Stimulated activated CD4-positive, alpha-beta T cell treated with anti-CD3 and anti-CD28 coated beads, Interleukin-12 subunit alpha, Interleukin-12 subunit beta, amount 100 ng/mL, for 4 hours (primary cell): ENCODE data around the gene KLHL20.
"Not testable (repeated sequence)": the region's sequence is repeated elsewhere in the genome, so short reads cannot be mapped to it uniquely, and the experiment has no call there.

Experiments used
- DNase-seq: peaks from one replicate; pipeline ENCODE4 v3.0.0-alpha.2; 2020

The KLHL20 gene

GRCh38 chr1:173757666-173758065, 42.9 kb downstream of the KLHL20 start:
- no peak for DNase-seq

DNA sequence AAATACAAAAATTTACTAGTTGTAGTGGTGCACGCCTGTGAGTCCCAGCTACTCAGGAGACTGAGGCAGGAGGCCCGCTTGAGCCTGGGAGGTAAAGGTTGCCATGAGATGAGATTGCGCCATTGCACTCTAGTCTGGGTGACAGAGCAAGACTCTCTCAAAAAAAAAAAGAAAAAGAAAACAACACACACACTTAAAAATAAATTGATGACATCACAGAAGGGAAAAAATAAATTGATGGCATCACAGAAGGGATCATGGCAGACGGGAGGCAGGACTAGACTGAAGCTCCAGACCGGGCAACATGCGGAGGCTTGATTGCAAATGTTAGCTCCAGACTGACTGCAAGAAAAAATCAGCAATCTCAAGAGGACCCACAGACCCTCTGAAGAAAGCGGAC, 43.3 kb downstream of the KLHL20 start:
- no peak for DNase-seq

DNA sequence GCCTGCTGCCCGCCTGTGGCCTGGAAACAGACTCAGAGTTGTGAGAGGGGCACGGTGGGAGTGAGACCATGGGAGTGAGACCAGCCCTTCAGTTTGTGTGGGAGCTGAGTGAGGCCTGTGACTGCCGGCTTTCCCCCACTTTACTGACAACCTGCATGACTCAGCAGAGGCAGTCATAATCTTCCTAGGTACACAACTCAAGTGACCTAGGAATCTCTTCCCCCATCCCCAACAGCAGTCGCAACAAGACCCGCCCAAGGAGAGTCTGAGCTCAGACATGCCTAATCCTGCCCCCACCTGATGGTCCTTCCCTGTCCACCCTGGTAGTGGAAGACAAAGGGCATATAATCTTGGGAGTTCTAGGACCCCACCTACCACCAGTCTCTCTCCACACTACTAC, 44.2 kb downstream of the KLHL20 start:
- DNase-seq = no peak

GRCh38 chr1:173764331-173764730, 49.5 kb downstream of the KLHL20 start:
- DNase-seq = not testable (repeated sequence)

GRCh38 chr1:173768206-173768605, 53.4 kb downstream of the KLHL20 start:
- no peak for DNase-seq

DNA sequence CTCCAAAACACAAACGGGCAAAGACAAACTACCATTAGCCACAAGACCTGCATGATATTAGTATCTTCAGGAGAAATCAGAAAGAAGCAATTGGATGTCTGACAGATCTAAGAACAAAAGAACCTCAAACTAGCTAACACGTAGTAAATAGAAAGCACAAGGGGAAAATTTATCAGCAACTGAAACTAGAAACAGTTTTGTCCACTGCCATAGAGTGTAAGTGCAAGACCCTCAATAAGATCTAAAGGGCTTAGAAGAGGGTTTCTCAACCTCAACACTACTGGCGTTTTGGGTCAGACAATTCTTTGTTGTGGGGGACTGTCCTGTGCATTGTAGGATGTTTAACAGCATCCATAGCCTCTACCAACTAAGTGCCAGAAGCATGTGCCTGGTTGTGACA, 54.0 kb downstream of the KLHL20 start:
- no peak for DNase-seq

GRCh38 chr1:173770330-173770729, 55.5 kb downstream of the KLHL20 start:
- not testable (repeated sequence) for DNase-seq

GRCh38 chr1:173771560-173771959, 56.8 kb downstream of the KLHL20 start:
- no peak for DNase-seq

- DNase-seq = no peak
These were observed 60.9 kb downstream of the KLHL20 start for GRCh38 chr1:173775578-173776226.

- no peak for DNase-seq
These were observed 65.2 kb downstream of the KLHL20 start for GRCh38 chr1:173779936-173780335.

DNA sequence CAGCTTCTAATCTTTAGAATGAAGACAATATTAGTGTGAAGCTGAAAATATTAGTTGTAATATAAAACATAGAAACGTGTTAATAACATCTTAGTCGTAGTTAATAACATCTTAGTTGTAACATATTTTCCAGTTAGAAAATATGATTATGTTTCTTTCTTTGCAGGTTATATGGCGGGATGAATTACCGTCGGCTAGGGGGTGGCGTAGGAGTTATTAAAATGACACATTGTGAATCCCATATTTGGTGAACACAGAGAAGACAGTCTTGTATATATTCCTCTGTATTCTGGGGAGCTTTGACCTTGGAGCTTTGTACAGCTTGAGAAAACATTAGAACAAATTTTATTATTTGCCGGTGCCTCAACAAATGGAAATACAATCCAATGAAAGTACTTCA, 70.2 kb downstream of the KLHL20 start:
- no peak for DNase-seq

DNA sequence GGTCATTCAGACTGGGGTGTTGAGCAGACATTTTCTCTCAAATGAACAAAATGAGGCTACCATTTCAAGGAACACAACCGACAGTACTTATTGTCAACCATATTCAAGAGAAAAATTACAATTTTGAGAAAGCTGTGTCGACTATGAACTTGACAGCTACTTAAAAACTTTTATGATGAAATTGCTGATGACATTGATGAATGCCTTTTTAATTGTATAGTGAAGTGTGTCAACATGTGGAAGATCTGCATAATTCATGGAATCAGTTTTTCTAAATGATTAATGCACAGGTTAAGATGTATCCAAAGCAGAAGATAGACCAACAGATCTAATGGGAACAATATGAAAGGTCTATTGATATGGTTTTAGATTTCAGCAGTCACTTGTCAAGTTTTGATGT, 75.1 kb downstream of the KLHL20 start:
- DNase-seq = no peak

DNA sequence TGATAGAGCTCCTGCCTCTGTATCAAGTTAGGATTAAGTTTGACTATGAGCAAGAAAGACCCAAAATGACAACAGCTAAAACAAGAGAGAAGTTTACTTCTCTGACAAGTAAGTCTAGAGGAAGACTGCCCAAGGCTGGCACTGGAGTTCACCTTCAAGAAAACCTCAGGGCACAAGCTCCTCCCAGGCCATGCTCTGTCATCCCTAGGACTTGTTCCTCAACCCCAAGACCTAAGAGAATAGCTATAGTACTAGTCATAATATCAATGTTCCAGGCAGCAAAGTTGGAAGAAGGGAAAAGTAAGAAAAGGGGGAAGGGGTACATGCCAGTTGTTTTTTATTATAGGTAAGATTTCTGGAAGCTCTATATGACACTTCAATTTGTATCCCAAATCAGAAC, 83.3 kb downstream of the KLHL20 start:
- no peak for DNase-seq

- DNase-seq = not testable (repeated sequence)
These were observed 85.2 kb downstream of the KLHL20 start for GRCh38 chr1:173799995-173800394.

DNA sequence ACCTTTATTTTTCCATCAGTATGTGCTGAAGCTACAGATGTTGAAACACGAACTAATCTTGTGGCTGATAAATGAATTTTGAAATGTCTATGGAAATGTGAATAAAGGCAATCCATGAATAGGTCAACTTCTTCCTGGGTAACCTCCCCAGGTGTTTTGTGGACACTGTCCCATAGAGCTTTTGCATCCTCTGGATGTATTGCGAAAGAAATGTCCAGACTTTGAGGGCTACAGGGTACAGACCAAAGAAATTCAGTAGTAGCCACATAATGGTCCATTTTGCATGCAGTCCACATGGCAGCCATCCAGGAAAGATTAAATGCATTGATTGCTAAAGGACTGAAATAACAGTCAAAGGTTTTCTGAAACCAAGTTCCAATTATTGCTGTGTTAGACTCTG, 88.2 kb downstream of the KLHL20 start:
- no peak for DNase-seq

DNA sequence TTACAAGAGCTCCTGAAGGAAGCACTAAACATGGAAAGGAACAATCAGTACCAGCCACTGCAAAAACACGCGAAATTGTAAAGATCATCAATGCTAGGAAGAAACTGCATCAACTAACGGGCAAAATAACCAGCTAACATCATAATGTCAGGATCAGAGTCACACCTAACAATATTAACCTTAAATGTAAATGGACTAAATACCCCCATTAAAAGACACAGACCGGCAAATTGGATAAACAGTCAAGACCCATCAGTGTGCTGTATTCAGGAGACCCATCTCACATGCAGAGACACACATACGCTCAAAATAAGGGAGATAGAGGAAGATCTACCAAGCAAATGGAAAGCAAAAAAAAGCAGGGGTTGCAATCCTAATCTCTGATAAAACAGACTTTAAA, 98.9 kb downstream of the KLHL20 start:
- not testable (repeated sequence) for DNase-seq

DNA sequence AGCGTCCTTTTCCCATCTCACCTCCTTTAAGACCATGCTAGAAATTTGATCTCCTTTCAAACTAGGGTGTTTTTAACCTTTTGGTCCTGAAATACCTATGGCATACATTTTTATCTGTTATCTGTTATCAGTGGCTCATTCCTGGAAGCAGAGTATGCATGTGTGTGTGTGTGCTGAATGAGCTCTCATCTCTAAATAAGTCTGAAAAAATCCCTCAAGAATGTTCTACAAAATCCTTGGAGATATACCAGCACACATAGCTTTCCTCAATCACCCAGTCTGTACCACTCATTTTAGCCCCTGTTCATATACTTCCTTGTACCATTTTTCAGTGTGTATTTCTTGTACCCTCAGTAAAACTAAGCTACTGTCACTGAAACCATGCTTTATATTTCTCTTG, 103.7 kb downstream of the KLHL20 start:
- no peak for DNase-seq

GRCh38 chr1:173821680-173822079, 106.9 kb downstream of the KLHL20 start:
- DNase-seq = no peak

GRCh38 chr1:173823781-173824314, 109.1 kb downstream of the KLHL20 start:
- no peak for DNase-seq

DNA sequence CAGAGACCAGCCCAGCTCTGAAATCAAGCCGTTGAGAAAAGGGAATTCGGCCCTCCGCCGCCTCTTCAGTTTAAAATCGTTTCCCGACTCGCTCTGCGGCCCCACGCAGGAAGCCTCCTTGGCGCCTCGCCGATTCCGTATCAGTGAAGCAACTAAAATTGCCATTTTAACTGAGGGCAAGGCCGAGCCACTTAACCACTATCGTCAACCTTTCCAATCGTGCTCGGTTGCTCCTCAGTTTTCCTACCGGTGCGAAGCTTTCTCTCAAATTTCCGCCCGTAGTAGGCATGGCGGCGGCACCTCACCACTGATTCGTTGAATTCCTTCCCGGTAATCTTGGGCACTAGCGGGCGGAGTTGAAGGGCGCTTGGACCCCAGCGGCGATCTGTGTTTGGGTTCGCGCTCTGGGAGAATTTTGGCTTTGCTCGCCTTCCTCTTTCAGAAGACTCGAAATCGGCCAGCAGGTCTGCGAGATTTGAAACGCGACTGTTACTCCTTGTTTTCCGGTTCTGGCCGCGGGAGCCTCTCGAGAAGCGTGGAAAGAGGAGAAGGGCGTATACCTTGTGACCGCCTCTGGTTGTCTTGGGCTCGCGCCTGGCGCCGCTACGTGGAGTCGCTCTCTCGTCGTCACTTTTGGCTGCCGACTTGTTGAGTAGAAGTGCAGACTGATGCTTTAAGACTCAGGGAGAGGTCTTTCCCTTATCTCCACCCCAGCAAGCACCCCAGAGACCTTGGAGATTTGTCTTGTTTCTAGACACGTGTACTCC, 109.7 kb downstream of the KLHL20 start, which contains the start of the genes CENPL and DARS2:
Gene CENPL, minus strand, starts transcription at position 569 of the 767 bp plus-strand sequence. CDS start 13,584 bp downstream, outside the sequence.
Gene DARS2, plus strand, starts transcription at position 359 of the 767 bp plus-strand sequence. CDS start 557 bp downstream, outside the sequence.
- peak; percentile 76 for DNase-seq

DNA sequence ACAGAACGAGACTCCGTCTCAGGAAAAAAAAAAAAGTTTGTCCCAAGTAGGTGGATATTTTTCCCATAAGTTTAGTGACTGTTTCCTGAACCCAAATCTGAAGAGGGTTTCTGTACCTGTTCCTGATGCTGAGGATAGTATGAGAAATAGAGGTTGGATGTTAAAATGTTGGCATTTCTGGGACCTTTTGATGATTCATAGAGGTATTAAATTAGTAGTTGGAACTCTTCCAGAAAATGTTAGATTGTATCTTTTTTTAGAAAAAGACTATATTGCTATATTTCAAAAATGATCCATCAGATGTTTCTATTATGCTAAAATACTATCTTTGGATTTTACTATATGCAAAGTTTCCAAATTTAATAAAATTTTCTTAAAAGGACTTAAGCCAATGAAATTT, 112.8 kb downstream of the KLHL20 start:
- no peak for DNase-seq

DNA sequence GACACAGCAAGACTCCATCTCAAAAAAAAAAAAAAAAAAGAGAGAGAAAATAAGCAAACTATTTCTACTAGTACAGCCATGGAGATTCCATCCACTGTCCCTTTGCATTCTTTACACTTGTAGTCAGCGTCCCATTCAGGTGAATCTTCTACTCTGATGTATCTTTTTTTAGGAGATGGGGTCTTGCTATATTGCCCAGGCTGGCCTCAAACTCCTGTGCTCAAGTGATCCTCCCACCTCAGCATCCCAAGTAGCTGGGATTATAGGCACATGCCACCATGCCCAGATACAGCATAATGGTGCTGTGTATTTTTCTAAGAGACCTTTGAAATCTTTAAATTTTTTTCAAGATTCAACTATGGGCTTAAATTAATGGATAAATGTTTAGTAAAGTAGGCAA, 118.0 kb downstream of the KLHL20 start:
- no peak for DNase-seq
